ENCODE measurements around the gene RPS6KL1.

RPS6KL1 gene

DNA sequence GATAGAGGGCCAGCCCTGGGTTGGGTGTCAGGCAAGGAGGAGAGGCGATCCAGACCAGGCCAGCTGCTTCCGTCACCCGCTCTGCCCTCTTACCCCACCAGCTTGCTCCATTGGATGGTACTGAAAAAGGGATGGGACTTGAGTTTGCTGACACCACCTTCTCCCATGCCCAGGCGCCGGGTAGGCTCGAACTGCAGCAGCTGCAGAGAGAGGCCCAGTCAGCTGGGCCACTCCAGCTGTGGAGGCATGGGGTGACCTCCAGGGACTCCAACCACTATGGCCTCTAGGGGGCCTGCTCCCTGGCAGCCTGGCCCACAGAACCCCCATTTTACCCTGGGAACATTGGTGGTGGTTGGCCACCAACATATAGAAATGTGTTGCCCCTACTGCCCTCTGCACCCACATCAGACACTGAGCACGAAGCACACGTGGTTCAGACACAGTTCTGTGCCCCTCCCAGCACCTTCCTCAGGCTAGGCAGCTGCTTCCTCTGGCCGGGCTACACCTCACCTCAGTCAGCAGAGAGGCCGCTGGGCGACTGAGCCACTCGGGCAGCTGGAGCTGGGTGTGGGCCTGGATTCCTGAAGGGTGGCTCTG is 16.0 kb downstream of the RPS6KL1 start:
- Histone ChIP-seq H3K36me3 (ENCODE audit: insufficient read depth, low read length) (peaks cover 34% of the 10 kb centered on the region; the same call in 1 of the 2 replicates), H3F3A (ENCODE audit: low read depth) (no peaks in the 10 kb centered on the region), H3K27me3 (ENCODE audit: insufficient read depth, low read length, poor library complexity, severe bottlenecking) (no peaks in the 10 kb centered on the region), H2AFZ (ENCODE audit: low read length) (no peak overlapping the region), H4K20me1 (ENCODE audit: insufficient read depth, low read length, poor library complexity, severe bottlenecking) (no peaks in the 10 kb centered on the region), H3K9me3 (ENCODE audit: insufficient read depth, low read depth, low read length) (no peaks in the 10 kb centered on the region), H3K4me3 (ENCODE audit: low read length, poor library complexity, severe bottlenecking) (no peak overlapping the region), H3K9me2 (replicated peaks; ENCODE audit: low read depth, low read length) (no peaks in the 10 kb centered on the region), H3K4me2 (ENCODE audit: low read depth, low read length, poor library complexity, severe bottlenecking) (no peak overlapping the region), H3K4me1 (ENCODE audit: insufficient read depth, low read length, poor library complexity, severe bottlenecking) (no peaks in the 10 kb centered on the region), H3K79me2 (ENCODE audit: insufficient read depth, low read length) (no peaks in the 10 kb centered on the region), H3K9ac (ENCODE audit: low read depth, low read length, poor library complexity, severe bottlenecking) (no peak overlapping the region)
- peak; percentile 52 for TF ChIP-seq CTCF (conservative IDR thresholded peaks at IDR 0.05; ENCODE audit: low read length)
- no peak for TF ChIP-seq EZH2phosphoT487 (IDR thresholded peaks at IDR 0.05; ENCODE audit: borderline replicate concordance)

- Histone ChIP-seq H3K36me3 (ENCODE audit: insufficient read depth, low read length) (peaks cover 47% of the 10 kb centered on the region; the same call in 1 of the 2 replicates), H3K9ac (ENCODE audit: low read depth, low read length, poor library complexity, severe bottlenecking) (no peak overlapping the region), H3K9me3 (ENCODE audit: insufficient read depth, low read depth, low read length) (no peaks in the 10 kb centered on the region), H3K4me2 (ENCODE audit: low read depth, low read length, poor library complexity, severe bottlenecking) (no peak overlapping the region), H3K4me1 (ENCODE audit: insufficient read depth, low read length, poor library complexity, severe bottlenecking) (no peaks in the 10 kb centered on the region), H3K27me3 (ENCODE audit: insufficient read depth, low read length, poor library complexity, severe bottlenecking) (no peaks in the 10 kb centered on the region), H3K79me2 (ENCODE audit: insufficient read depth, low read length) (no peaks in the 10 kb centered on the region), H3K4me3 (ENCODE audit: low read length, poor library complexity, severe bottlenecking) (no peak overlapping the region), H2AFZ (ENCODE audit: low read length) (no peak overlapping the region), H3K9me2 (replicated peaks; ENCODE audit: low read depth, low read length) (no peaks in the 10 kb centered on the region), H4K20me1 (ENCODE audit: insufficient read depth, low read length, poor library complexity, severe bottlenecking) (no peaks in the 10 kb centered on the region), H3F3A (ENCODE audit: low read depth) (no peaks in the 10 kb centered on the region)
- TF ChIP-seq CTCF (conservative IDR thresholded peaks at IDR 0.05; ENCODE audit: low read length) (peak; percentile 100), EZH2phosphoT487 (IDR thresholded peaks at IDR 0.05; ENCODE audit: borderline replicate concordance) (no peak)
These were observed 17.4 kb downstream of the RPS6KL1 start for GRCh38 chr14:74905595-74906142.

DNA sequence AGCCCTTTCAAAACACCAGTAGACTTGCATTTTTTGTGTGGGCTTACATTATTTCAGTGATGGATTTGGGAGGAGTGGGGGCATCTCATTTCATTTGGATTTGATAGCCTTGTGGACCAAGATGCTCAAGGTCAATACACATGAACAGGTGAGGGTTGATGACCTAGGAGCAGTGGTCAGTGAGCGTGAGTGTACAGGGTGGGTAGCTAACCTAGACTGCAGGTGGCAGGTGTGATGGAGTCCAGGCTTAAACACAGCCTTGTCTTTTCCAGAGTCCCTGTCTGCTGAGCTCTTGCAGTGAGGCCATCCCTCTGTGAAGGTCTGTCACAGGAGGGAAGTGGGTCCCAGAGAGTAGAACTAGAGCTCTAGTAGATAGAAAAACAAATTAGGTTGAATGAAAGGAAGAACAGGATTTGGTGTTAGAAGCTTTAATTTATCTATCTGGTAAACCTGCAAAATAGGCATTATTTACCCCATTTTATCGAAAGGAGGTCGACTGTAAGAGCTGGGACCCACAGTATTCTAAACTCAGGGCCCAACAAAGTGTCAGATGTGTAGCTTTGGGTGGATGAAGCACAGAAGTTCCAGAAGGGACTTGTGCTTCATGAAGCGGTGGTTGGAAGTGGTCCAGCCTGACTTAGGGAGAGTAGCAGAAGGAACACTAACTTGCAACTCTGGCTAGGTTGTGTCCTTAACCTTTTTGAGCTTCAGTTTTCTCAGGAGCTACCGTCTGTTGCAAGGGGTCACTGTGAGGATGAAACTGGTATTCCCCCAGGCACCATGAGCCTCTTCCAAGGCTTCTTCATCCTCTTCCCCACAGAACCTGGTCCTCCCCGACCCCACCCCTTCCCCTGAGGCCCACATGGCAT is 18.2 kb downstream of the RPS6KL1 start:
- Histone ChIP-seq H3K27me3 (ENCODE audit: insufficient read depth, low read length, poor library complexity, severe bottlenecking) (no peaks in the 10 kb centered on the region), H3K9me3 (ENCODE audit: insufficient read depth, low read depth, low read length) (no peaks in the 10 kb centered on the region), H3K4me2 (ENCODE audit: low read depth, low read length, poor library complexity, severe bottlenecking) (no peak overlapping the region), H3K4me3 (ENCODE audit: low read length, poor library complexity, severe bottlenecking) (no peak overlapping the region), H3K36me3 (ENCODE audit: insufficient read depth, low read length) (peaks cover 55% of the 10 kb centered on the region), H3K9ac (ENCODE audit: low read depth, low read length, poor library complexity, severe bottlenecking) (no peak overlapping the region), H3K9me2 (replicated peaks; ENCODE audit: low read depth, low read length) (no peaks in the 10 kb centered on the region), H3K4me1 (ENCODE audit: insufficient read depth, low read length, poor library complexity, severe bottlenecking) (no peaks in the 10 kb centered on the region), H3F3A (ENCODE audit: low read depth) (no peaks in the 10 kb centered on the region), H3K79me2 (ENCODE audit: insufficient read depth, low read length) (no peaks in the 10 kb centered on the region), H2AFZ (ENCODE audit: low read length) (no peak overlapping the region), H4K20me1 (ENCODE audit: insufficient read depth, low read length, poor library complexity, severe bottlenecking) (no peaks in the 10 kb centered on the region)
- no peak for TF ChIP-seq CTCF (conservative IDR thresholded peaks at IDR 0.05; ENCODE audit: low read length)
- no peak for TF ChIP-seq EZH2phosphoT487 (IDR thresholded peaks at IDR 0.05; ENCODE audit: borderline replicate concordance)

Measured in Loucy (cell line).